ENCODE results near the gene BUB1B.

BUB1B gene

DNA sequence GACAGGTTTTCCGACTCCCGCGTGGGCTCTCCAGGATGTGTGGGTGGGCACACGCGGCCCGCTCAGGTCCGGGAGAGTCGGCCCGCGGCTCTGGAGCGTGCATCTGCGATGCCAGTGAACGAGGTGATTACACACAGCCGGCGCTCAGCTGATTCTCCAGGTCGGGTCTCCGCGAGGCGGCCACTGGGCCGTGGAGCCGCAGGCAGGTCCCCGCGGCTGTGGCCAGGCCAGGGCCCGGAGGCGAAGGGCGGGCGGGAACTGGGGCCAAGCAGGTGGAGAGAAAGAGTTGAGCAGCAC lies 91.2 kb downstream of the BUB1B start:
- H3K9me3 ChIP-seq (ENCODE audit: low read length): no peaks in the 10 kb centered on the region
- H3K4me1 ChIP-seq (ENCODE audit: insufficient read depth, low read length): peaks cover 6% of the 10 kb centered on the region
- no peak overlapping the region for H3K4me3 ChIP-seq (ENCODE audit: low read length)
- H2AFZ ChIP-seq (ENCODE audit: low read depth, low read length): no peak overlapping the region
- no peaks in the 10 kb centered on the region for H3K36me3 ChIP-seq (ENCODE audit: insufficient read depth, low read length)
- peaks cover 28% of the 10 kb centered on the region for H3K27me3 ChIP-seq (ENCODE audit: insufficient read depth, low read length)

DNA sequence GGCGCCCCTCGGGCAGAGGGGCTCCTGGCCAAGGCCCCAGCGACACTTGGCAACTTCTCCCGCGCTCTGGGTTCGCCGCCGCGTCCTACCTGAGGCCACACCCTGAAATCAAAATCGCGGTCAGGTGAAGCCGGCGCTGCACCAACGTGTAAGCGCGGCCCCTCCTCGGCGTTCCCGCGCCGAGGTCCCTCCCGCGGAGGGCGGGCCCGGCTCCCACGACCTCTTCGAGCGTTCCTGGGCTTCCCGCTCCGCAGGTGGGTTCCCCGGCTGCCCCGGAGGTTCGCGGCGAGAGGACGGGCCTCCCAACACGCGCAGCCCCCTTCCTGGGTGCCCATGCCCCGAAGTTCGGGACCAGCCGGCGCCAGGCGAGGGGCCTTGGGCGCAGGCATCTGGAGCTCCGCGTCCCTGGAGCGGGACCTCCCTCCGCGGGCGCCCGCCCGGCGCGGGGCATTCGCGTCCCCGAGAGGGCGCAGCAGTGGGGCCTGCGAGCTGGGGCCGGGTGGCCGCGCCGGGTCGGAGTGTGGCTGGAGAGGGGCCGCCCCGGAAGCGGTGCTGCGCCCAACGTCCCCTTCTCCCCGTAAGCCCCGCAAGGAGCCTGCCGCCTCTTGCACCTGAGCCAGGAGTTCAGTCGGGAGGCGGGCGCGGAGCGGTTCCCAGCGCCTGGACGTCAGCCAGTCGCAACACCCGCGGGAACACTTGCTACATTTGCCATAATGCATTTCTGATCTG lies 91.7 kb downstream of the BUB1B start:
- H3K4me3 ChIP-seq (ENCODE audit: low read length): no peak overlapping the region
- H3K36me3 ChIP-seq (ENCODE audit: insufficient read depth, low read length): no peaks in the 10 kb centered on the region
- no peak overlapping the region for H2AFZ ChIP-seq (ENCODE audit: low read depth, low read length)
- peaks cover 6% of the 10 kb centered on the region for H3K4me1 ChIP-seq (ENCODE audit: insufficient read depth, low read length)
- peaks cover 26% of the 10 kb centered on the region for H3K27me3 ChIP-seq (ENCODE audit: insufficient read depth, low read length)
- H3K9me3 ChIP-seq (ENCODE audit: low read length): no peaks in the 10 kb centered on the region

DNA sequence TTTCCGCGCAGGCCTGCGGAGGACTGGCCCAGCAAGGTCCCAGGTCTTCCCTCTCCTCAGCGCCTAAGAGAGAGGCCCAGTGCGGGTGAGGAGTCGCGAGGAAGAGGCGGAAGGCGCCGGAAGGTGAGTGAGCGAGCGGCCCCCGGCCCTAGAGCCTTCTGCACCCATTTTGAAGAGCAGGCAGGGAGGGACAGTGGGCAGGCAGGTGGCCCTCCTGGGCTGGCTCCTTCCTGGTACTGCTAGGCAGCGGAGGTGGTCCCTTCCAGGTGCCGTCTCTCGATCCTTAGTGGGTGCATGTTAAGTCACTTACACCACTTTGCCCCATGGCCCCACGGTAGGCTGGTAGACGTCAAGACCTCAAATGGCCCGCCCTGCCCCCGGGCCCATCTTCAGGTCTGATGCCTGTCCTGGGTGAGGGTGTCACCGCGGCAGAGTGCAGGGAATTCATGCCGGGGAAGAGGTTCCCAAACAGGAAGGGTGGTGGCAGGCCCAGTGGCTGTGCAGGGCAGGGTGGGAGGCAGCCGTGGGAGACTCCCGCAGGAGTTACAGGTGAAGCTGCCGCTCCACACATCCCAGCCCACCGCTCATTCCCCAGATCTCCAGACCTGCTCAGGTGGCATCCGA lies 92.4 kb downstream of the BUB1B start:
- Histone ChIP-seq H3K27me3 (ENCODE audit: insufficient read depth, low read length) (peaks cover 26% of the 10 kb centered on the region), H3K36me3 (ENCODE audit: insufficient read depth, low read length) (no peaks in the 10 kb centered on the region), H2AFZ (ENCODE audit: low read depth, low read length) (no peak overlapping the region), H3K4me1 (ENCODE audit: insufficient read depth, low read length) (peaks cover 6% of the 10 kb centered on the region), H3K4me3 (ENCODE audit: low read length) (no peak overlapping the region), H3K9me3 (ENCODE audit: low read length) (no peaks in the 10 kb centered on the region)

DNA sequence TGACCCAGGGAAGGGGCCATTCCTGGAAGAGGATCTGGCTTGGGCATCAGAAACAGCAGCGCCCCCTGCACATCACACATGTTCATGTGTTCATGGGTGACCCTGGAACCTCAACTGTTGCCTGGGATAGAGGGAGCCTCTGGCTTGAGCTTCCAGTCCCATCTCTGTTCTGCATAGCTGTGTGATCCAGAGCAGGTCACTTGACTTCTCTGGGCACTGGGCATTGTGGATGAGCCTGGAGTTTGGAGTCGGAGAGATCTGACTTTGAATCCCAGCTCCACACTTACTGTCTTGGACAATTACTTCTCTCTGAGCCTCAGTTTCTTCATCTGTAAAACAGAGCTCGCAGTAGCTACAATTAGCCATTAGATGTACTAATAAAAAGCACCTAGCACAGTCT lies 93.6 kb downstream of the BUB1B start:
- H3K4me1 ChIP-seq (ENCODE audit: insufficient read depth, low read length): peaks cover 12% of the 10 kb centered on the region
- H2AFZ ChIP-seq (ENCODE audit: low read depth, low read length): no peak overlapping the region
- no peaks in the 10 kb centered on the region for H3K9me3 ChIP-seq (ENCODE audit: low read length)
- peaks cover 26% of the 10 kb centered on the region for H3K27me3 ChIP-seq (ENCODE audit: insufficient read depth, low read length)
- no peaks in the 10 kb centered on the region for H3K36me3 ChIP-seq (ENCODE audit: insufficient read depth, low read length)
- no peak overlapping the region for H3K4me3 ChIP-seq (ENCODE audit: low read length)

DNA sequence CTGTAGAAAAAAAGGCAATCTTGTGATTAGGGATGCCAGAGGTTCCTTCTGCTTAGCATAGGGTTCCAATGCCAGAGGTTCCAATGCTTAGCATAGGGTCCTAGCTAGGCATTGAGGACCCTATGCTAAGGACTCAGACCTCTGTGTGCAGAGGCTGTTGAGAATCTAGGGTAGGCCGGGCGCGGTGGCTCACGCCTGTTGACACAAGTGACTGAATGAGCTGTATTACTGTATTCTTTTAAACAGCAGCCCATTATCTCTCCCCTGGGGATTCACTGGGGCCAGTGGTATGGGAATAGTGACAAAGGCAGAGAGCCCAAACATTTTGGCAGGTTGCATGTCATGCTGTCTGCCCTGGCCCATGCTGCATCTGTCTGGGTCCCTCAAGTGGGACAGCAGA lies 94.2 kb downstream of the BUB1B start:
- H3K27me3 ChIP-seq (ENCODE audit: insufficient read depth, low read length): peaks cover 26% of the 10 kb centered on the region
- no peak overlapping the region for H2AFZ ChIP-seq (ENCODE audit: low read depth, low read length)
- no peaks in the 10 kb centered on the region for H3K36me3 ChIP-seq (ENCODE audit: insufficient read depth, low read length)
- H3K4me1 ChIP-seq (ENCODE audit: insufficient read depth, low read length): peaks cover 12% of the 10 kb centered on the region
- H3K9me3 ChIP-seq (ENCODE audit: low read length): no peaks in the 10 kb centered on the region
- no peak overlapping the region for H3K4me3 ChIP-seq (ENCODE audit: low read length)

DNA sequence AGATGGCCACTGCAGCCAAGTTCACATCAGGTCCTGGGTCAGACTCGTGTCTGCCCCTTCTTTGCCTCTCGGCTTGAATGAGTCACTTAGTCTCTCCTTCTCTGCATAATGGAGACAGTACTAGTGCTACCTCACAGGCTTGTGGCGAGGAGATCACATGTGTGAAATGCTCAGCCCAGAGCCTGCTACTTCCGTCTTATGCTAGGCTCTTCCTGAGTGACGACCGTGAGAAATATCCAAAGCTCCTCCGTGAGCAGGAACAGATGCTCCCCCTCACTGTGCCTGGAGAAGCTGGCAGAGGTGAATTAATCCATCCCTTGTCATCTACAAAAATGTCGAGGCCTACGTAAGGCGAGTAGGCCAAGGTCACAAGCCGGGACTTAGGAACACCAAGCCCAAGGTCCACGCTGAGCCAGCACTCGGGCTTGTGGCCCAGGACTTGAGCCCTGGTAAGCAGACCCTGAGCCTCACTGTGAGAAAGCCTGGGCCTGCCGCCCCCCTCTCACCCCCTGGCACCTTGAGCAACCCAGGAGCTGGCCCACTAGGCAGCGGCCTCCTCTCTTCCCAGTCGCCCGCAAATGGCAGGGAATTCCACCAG lies 95.9 kb downstream of the BUB1B start:
- Histone ChIP-seq H3K36me3 (ENCODE audit: insufficient read depth, low read length) (no peaks in the 10 kb centered on the region), H3K27me3 (ENCODE audit: insufficient read depth, low read length) (peaks cover 16% of the 10 kb centered on the region), H3K4me1 (ENCODE audit: insufficient read depth, low read length) (peaks cover 5% of the 10 kb centered on the region), H2AFZ (ENCODE audit: low read depth, low read length) (no peak overlapping the region), H3K9me3 (ENCODE audit: low read length) (no peaks in the 10 kb centered on the region), H3K4me3 (ENCODE audit: low read length) (no peak overlapping the region)

DNA sequence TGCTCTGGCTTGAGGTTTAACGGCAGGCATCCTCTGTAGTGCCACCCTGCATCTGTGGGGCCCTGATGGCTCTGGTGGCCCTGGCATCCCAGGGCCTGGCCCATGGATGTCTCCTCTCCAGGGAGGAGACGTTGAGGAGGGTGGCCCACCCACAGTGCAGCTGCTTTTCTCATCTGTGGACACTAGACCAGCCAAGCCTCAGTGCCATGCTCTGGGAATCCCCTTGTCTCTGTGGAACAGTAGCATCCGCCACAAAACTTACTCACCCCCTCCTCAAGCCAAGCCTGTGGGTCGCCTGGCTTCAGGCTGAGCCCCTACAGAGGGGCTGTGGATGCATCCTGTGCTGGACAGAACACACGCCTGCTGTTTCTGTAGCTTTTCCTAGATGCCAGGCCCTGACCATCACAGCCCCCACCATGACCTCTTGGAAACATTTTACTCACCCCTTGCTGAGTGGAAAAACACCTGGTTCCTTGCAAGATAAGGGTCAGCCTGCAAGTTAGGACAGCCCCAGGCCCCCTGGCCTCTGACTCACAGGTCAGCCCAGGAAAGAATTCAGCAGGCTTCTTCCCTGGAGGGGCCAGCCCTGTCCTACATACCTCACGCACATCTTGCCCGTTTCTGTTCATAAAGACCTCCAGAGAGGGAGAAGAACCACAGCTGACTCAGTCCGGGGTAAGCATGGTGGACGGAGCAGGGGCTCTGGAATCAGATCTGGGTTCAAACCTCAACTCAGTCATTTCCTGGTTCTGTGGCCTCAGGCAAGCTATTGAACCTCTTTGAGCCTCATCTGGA lies 97.0 kb downstream of the BUB1B start:
- H3K36me3 ChIP-seq (ENCODE audit: insufficient read depth, low read length): no peaks in the 10 kb centered on the region
- peaks cover 5% of the 10 kb centered on the region for H3K4me1 ChIP-seq (ENCODE audit: insufficient read depth, low read length)
- H2AFZ ChIP-seq (ENCODE audit: low read depth, low read length): no peak overlapping the region

DNA sequence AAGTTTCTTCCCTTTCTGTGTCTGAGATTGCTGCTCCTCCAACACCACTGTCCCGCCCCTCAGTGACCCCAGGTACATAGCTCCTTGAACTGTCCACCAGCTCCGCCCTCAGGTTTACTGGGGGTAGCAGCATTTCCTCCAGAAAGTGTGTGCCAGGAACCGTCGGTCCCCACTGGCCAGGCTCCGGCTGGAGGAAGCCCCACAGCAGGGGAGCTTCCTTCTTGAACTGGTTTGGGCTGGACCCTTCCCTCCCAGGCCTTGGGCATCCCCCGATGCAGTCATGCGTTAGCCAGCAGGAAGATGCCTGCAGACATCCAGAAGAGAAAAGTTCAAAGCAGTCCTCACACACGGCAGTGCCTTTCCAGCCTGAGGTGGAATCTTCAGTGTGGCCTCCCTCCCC lies 97.7 kb downstream of the BUB1B start:
- Histone ChIP-seq H3K27me3 (ENCODE audit: insufficient read depth, low read length) (peaks cover 1% of the 10 kb centered on the region), H3K4me3 (ENCODE audit: low read length) (no peak overlapping the region), H2AFZ (ENCODE audit: low read depth, low read length) (no peak overlapping the region), H3K36me3 (ENCODE audit: insufficient read depth, low read length) (no peaks in the 10 kb centered on the region), H3K9me3 (ENCODE audit: low read length) (no peaks in the 10 kb centered on the region), H3K4me1 (ENCODE audit: insufficient read depth, low read length) (peaks cover 5% of the 10 kb centered on the region)

More for the DNA sequence above, 97.0 kb downstream of the BUB1B start:
- Histone ChIP-seq H3K4me3 (ENCODE audit: low read length) (no peak overlapping the region), H3K9me3 (ENCODE audit: low read length) (no peaks in the 10 kb centered on the region), H3K27me3 (ENCODE audit: insufficient read depth, low read length) (peaks cover 8% of the 10 kb centered on the region)

DNA sequence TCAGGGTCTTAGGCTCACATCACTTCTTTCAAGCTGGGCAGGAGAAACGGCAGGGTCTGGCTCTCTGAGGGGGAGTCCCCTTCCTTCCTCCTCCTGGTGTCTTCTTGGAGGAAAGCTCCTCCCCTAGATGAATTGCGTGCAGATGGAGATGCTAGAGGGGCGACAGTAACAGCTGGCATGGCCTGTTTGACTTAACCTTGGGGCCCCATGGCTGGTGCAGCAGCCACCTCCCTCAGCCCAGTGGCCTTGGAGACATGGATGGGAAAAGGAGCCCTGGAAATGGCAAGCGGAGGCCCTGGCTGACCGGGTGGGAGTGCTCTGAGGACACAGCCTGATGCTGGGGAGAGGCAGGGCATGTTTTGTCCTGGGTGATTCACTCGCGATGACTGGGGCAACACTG lies 98.2 kb downstream of the BUB1B start:
- no peaks in the 10 kb centered on the region for H3K9me3 ChIP-seq (ENCODE audit: low read length)
- H3K36me3 ChIP-seq (ENCODE audit: insufficient read depth, low read length): no peaks in the 10 kb centered on the region
- no peaks in the 10 kb centered on the region for H3K27me3 ChIP-seq (ENCODE audit: insufficient read depth, low read length)
- peaks cover 5% of the 10 kb centered on the region for H3K4me1 ChIP-seq (ENCODE audit: insufficient read depth, low read length)
- no peak overlapping the region for H3K4me3 ChIP-seq (ENCODE audit: low read length)
- H2AFZ ChIP-seq (ENCODE audit: low read depth, low read length): no peak overlapping the region

DNA sequence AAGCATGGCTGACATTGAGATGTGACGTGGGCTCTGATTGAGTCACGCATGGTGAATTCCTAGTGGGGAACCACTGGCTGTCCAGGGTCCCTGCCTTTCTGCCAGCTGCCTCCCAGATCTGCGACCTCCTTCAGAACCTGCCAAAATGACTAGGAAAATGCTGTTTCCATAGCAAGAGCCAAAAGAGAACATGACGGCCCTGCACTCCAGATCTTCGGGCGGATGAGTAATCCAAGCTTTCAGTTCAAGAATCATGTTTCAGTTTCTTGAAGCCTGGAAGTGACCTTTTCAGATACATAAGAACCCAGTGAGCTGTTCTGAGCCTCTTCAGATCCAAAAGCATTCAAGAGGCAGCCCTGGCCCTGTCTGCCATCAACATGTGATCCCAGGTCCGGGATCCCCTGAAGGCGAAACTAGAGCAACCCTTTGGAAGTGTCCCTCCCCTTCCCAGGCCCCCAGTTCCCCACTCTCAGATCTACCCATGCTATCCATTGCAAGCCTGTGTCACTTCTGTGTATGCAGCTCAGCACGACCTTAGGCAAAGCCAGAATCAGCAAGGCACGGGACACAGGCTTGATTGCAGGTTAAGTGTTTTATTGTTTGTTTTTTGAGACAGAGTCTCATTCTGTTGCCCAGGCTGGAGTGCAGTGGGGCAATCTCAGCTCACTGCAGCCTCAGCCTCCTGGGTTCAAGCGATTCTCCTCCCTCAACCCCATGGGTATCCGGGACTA lies 102.3 kb downstream of the BUB1B start:
- H3K27me3 ChIP-seq (ENCODE audit: insufficient read depth, low read length): no peaks in the 10 kb centered on the region
- H3K4me1 ChIP-seq (ENCODE audit: insufficient read depth, low read length): peaks cover 14% of the 10 kb centered on the region
- no peaks in the 10 kb centered on the region for H3K9me3 ChIP-seq (ENCODE audit: low read length)
- no peaks in the 10 kb centered on the region for H3K36me3 ChIP-seq (ENCODE audit: insufficient read depth, low read length)
- H2AFZ ChIP-seq (ENCODE audit: low read depth, low read length): no peak overlapping the region
- no peak overlapping the region for H3K4me3 ChIP-seq (ENCODE audit: low read length)

DNA sequence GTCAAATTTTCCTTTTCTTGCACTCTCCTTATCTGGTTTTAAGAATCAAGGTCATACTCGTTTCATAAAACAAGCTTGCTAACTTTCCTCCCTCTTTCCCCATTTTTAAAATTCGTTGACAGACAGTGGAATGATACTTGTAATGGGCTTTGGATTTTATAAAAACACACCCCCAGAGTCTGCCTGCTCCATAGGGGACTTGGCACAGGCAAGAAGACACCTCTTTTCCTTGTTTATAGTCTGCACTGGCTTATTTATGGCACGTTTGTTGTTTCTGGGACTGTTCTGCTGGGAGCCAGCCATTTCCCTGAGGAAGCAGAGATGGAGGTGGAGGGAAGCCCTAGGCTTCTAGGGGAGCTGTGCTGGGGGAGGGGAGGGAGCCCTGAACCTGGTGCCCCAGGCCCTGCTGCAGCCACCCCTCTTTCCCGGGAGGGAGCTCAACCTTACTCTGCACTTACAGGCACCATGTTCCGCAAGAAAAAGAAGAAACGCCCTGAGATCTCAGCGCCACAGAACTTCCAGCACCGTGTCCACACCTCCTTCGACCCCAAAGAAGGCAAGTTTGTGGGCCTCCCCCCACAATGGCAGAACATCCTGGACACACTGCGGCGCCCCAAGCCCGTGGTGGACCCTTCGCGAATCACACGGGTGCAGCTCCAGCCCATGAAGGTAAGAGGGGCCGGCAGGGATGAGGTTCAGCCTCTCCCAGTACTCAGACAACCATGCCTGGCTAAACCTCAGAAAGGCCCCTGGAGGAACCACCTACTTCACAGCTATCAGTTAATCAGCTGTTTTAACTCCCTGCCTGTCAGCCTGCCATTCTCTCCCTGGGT lies 103.7 kb downstream of the BUB1B start:
- peaks cover 9% of the 10 kb centered on the region for H3K4me1 ChIP-seq (ENCODE audit: insufficient read depth, low read length)
- H3K4me3 ChIP-seq (ENCODE audit: low read length): no peak overlapping the region

DNA sequence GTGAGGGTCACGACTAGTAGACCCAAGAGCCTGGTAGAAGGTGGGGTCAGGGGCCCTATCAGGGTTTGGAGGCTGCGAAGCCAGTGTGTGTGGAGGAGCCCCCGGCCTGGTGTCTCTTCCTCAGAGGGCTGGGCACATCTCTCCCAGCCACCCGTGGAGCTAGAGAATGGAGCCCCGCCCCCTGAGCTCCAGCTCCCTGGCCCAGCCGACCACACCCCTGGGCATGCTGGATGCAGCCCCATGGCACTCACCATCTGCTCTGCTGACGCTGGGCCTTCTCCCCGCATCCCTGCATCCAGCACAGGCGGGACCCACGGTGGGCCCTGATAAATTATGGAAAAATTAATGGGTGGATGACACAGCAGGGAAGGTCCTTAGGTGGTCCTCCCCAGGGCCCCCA lies 104.5 kb downstream of the BUB1B start:
- no peak overlapping the region for H2AFZ ChIP-seq (ENCODE audit: low read depth, low read length)
- H3K9me3 ChIP-seq (ENCODE audit: low read length): no peaks in the 10 kb centered on the region
- no peaks in the 10 kb centered on the region for H3K27me3 ChIP-seq (ENCODE audit: insufficient read depth, low read length)
- no peak overlapping the region for H3K4me3 ChIP-seq (ENCODE audit: low read length)
- no peaks in the 10 kb centered on the region for H3K36me3 ChIP-seq (ENCODE audit: insufficient read depth, low read length)
- H3K4me1 ChIP-seq (ENCODE audit: insufficient read depth, low read length): peaks cover 9% of the 10 kb centered on the region

More for the DNA sequence above, 103.7 kb downstream of the BUB1B start:
- no peaks in the 10 kb centered on the region for H3K9me3 ChIP-seq (ENCODE audit: low read length)
- no peaks in the 10 kb centered on the region for H3K27me3 ChIP-seq (ENCODE audit: insufficient read depth, low read length)
- no peak overlapping the region for H2AFZ ChIP-seq (ENCODE audit: low read depth, low read length)
- no peaks in the 10 kb centered on the region for H3K36me3 ChIP-seq (ENCODE audit: insufficient read depth, low read length)

Measured in neuron (in vitro differentiated cells).